ENCODE measurements around the gene SSBP3. TPM values are rescaled to one million over a fixed set of nuclear protein-coding genes. Genes with fewer than 3 reads are reported as not detected.

SSBP3 gene
- total and polyA plus RNA-seq, 9 of the 15 experiments (the other 6 are each of a cell fraction or from before 2014, with no cell fraction given): 8.7 to 108 (median 33.8) TPM

GRCh38 chr1:54292002-54292911 lies 113.9 kb downstream of the SSBP3 start:
- Histone ChIP-seq H4K20me1 (replicated peaks; ENCODE audit: control insufficient read depth, insufficient read depth, low read length) (peaks cover 52% of the 10 kb centered on the region), H3K9me1 (ENCODE audit: control insufficient read depth, insufficient read depth, low read length) (no peaks in the 10 kb centered on the region), H3K4me1 (replicated peaks in 1 of 2; ENCODE audit: control insufficient read depth in 2 of 2, insufficient read depth in 2 of 2, low read length in 2 of 2) (peaks cover 26 to 38% of the 10 kb centered on the region in 2 experiments), H3K4me2 (ENCODE audit: insufficient read depth, low read length) (no peak overlapping the region), H3K27ac (ENCODE audit: extremely low read depth, low read depth, low read length) (no peak overlapping the region), H3K27me3 (ENCODE audit: control insufficient read depth in 2 of 2, insufficient read depth in 2 of 2, low read length in 2 of 2) (no peaks in the 10 kb centered on the region), H3K79me2 (ENCODE audit: control insufficient read depth, insufficient read depth, low read length) (peaks cover 90% of the 10 kb centered on the region), H3K36me3 (ENCODE audit: control insufficient read depth, insufficient read depth, low read length) (no peaks in the 10 kb centered on the region; the same call in 2 of the 3 replicates), H3K9ac (ENCODE audit: insufficient read depth in 1 of 2, low read depth in 2 of 2, low read length in 2 of 2) (peak overlapping the region in 1 of 2 experiments; percentile 68; a peak in 2 of 4 replicates), H2AFZ (ENCODE audit: low read depth, low read length) (no peak overlapping the region), H3K4me3 (no peak overlapping the region), H3K9me3 (replicated peaks; ENCODE audit: control insufficient read depth, insufficient read depth, low read depth, low read length) (no peaks in the 10 kb centered on the region)
- ChIA-PET POLR2A (interaction anchor here (0.5 to 1.6 kb wide), 4 partner anchors 13 to 976 kb away, joined by 3 to 6 read pairs (median 4); no protein-coding TSS in a partner anchor), CTCF (ENCODE audit: low intra/inter-chr PET ratio) (no interaction called here)
- intact Hi-C loops (cut with micrococcal nuclease) (no loop called here), in situ Hi-C loops (cut with MboI) (no loop called here)
- no TSS peak for BruUV-seq (replicated peaks)
- ATAC-seq (no peak), FAIRE-seq (no peak), DNase-seq (ENCODE audit: extremely low read depth in 1 of 4, low spot score in 3 of 4) (no peak)
- no peak for TF ChIP-seq PPARD (CRISPR knock-in tag; IDR thresholded peaks at IDR 0.05)
- no peak for TF ChIP-seq GMEB1 (CRISPR knock-in tag; IDR thresholded peaks at IDR 0.05)
- no peak for TF ChIP-seq ZNF75A (CRISPR knock-in tag; IDR thresholded peaks at IDR 0.05)
- TF ChIP-seq NFYB (IDR thresholded peaks at IDR 0.05; ENCODE audit: extremely low read depth, insufficient read length): no peak
- TF ChIP-seq NR0B1 (IDR thresholded peaks at IDR 0.05; ENCODE audit: partially characterized antibody): no peak
- no peak for TF ChIP-seq MYNN (IDR thresholded peaks at IDR 0.05)
- TF ChIP-seq MYNN (CRISPR knock-in tag; IDR thresholded peaks at IDR 0.05): no peak
- no peak for TF ChIP-seq GTF2A2 (tag; IDR thresholded peaks at IDR 0.05)
- no peak for TF ChIP-seq SRSF3 (IDR thresholded peaks at IDR 0.05; ENCODE audit: insufficient read depth, low read length)
- TF ChIP-seq IFI16 (CRISPR knock-in tag; IDR thresholded peaks at IDR 0.05): no peak
- TF ChIP-seq GABPB1 (CRISPR knock-in tag; IDR thresholded peaks at IDR 0.05): no peak
- WGBS (ENCODE audit: insufficient coverage, low coverage, missing lambda C conversion rate): 56% methylated on average over 7 of the region's 10 CpGs
